Measurements from ENCODE around the gene HACD2. TPM values are rescaled to one million over a fixed set of nuclear protein-coding genes. Genes with fewer than 3 reads are reported as not detected.

Gene HACD2
- polyA plus RNA-seq, 1 donor: 53.6 TPM

GRCh38 chr3:123571973-123572365 is 12.9 kb downstream of the HACD2 start:
- DNase-seq: no peak

GRCh38 chr3:123571264-123571972 is 13.4 kb downstream of the HACD2 start:
- DNase-seq: no peak

- no peak for DNase-seq
Observed at GRCh38 chr3:123568875-123569274, 16.0 kb downstream of the HACD2 start.

GRCh38 chr3:123568034-123568433 is 16.8 kb downstream of the HACD2 start:
- no peak for DNase-seq

GRCh38 chr3:123564056-123564455 is 20.8 kb downstream of the HACD2 start:
- DNase-seq: no peak

- no peak for DNase-seq
Observed at GRCh38 chr3:123562547-123562946, 22.3 kb downstream of the HACD2 start.

- no peak for DNase-seq
Observed at GRCh38 chr3:123561188-123561587, 23.7 kb downstream of the HACD2 start.

- no peak for DNase-seq
Observed at GRCh38 chr3:123559040-123559861, 25.6 kb downstream of the HACD2 start.

- DNase-seq: no peak
Observed at GRCh38 chr3:123553536-123553935, 31.3 kb downstream of the HACD2 start.

- no peak for DNase-seq
Observed at GRCh38 chr3:123552768-123553167, 32.1 kb downstream of the HACD2 start.

- no peak for DNase-seq
Observed at GRCh38 chr3:123552095-123552714, 32.6 kb downstream of the HACD2 start.

- DNase-seq: no peak
Observed at GRCh38 chr3:123547881-123548519, 36.9 kb downstream of the HACD2 start.

GRCh38 chr3:123546133-123546755 is 38.6 kb downstream of the HACD2 start:
- no peak for DNase-seq

- no peak for DNase-seq
Observed at GRCh38 chr3:123543950-123544349, 40.9 kb downstream of the HACD2 start.

GRCh38 chr3:123540285-123540684 is 44.6 kb downstream of the HACD2 start:
- DNase-seq: no peak

GRCh38 chr3:123536153-123536895 is 48.5 kb downstream of the HACD2 start:
- DNase-seq: no peak

GRCh38 chr3:123535580-123535979 is 49.3 kb downstream of the HACD2 start:
- no peak for DNase-seq

GRCh38 chr3:123534264-123534663 is 50.6 kb downstream of the HACD2 start:
- DNase-seq: no peak

GRCh38 chr3:123533554-123534159 is 51.2 kb downstream of the HACD2 start:
- no peak for DNase-seq

- DNase-seq: no peak
Observed at GRCh38 chr3:123528130-123528529, 56.7 kb downstream of the HACD2 start.

GRCh38 chr3:123527046-123527445 is 57.8 kb downstream of the HACD2 start:
- DNase-seq: no peak
